GM19438 (cell line): ENCODE results near the gene GRAMD4.

Experiments
- ATAC-seq: cut with Tn5 transposase; IDR thresholded peaks from one replicate; pipeline ENCODE4 v1.9.1; 2021; ENCODE audit warnings: low read depth; ENCODE audit not compliant: unreplicated experiment

The GRAMD4 gene

DNA sequence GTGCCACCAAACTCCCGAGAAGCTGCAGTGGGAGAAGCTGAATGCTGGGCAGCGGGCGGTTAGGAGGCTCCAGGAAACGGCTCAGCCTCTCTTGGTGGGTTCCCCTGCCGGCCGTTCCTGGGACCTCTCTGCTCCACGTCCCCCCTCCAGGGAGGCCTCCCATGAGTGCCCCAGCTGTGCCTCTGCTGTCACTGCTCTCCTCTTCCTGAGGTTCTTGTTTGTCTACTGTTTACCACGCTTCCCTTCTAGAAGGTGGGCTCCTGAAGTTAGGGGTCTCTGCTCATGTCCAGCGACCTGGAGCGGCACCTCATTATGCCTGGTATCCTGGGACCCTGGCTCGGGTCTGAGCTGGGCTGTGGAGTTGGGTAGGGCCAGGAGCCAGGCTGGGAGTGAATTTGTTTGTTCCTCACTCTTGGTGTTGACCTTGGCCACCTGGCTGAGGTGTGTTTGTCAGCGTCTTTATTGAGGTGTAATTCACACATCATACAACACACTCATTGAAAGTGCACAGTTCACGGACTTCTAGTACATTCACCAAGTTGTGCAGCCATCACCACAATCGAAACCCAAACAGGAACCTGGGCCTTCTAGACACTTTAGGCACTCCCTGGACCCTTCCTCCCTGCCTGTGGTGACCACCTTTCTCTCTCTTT lies 37.8 kb upstream of the GRAMD4 start:
- no peak for ATAC-seq

DNA sequence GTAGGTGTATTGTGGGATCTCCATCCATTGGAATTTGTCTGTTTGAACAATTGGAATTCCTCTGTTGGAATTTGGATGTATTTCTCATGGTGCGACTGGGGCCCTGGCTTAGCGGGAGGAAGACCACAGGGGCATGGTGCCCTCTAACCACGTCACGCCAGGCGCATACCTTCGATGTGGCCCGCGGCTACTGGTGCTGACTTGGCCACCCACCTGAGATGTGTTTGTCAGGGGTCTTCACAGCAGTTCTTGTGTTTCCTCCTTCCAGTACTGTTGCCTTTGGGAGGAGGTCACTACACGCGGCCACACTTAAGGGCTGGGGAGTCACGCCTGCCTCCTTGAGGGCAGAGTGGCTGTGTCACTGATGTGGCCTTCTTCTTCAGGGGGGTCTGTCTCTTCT lies 36.6 kb upstream of the GRAMD4 start:
- ATAC-seq = no peak

DNA sequence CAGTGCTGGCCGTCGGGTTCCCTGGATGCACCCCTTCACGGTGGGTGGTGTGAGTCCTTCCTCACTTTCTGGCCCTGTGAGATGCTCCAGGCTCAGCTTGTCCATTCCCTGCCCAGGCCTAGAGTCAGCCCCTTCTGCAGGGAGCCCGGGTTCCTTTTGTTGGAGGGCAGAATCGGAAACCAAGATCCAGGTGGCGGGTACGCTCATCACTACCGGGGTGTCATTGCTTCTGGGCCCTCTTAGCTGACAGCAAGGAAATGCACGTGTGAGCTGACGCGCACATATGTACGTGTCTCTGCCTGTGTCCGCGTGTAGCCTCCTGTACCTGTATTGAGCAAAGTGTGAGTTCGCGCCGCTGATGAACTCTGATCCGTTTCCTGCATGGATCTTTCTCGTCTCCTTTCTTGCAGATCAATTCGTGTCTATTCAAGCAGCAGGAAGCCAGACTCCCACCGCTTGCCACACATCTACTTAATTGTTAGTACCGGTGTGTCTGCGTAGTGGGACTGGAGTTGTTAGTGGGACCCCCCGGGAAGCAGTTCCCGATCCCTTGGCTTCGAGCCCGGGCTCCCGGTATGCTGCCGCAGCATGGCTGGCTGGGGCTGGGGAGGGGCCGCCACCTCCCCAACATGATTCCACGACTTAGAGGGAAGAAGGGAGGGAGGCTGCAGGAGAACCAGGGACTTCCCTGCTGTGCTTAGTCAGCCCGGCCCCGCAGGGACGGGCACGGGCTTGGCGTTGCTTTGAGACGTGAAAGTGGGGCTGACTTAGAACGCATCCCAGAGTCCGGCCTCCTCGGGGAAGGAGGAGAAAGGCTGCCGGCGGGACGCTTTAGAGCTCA lies 35.9 kb upstream of the GRAMD4 start:
- ATAC-seq = no peak

DNA sequence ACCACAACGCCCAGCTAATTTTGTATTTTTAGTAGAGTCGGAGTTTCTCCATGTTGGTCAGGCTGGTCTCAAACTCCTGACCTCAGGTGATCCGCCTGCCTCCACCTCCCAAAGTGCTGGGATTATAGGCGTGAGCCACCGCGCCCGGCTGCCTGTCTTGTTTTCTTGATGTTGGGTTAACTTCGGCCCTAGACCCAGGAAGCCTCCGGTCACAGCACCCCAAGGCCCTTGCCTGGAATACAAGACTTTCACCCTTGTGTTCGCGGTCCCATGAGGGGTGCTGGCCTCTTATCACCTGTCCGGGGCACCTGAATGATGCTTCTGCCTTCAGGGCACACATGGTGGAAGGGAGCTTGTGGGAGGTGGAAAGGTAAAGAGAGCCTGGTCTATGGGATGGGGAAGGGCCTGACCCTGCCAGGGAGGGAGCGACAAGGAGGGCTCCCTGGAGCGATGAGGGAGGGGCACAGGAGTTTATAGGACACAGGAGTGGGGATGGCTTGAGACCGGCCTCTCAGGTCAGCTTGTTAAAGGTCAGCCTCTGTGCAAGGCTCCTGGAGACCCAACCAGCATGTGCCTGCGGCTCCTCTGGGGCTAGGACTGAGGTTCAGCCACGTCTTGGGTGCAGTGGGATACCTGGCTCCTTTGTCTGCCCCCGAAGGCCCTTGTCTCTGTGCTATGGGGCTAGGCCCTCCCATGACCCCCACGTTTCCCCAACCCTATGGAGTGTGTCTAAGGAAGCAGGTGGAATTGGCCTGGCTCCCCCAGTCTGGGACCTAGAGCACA lies 34.7 kb upstream of the GRAMD4 start:
- no peak for ATAC-seq

DNA sequence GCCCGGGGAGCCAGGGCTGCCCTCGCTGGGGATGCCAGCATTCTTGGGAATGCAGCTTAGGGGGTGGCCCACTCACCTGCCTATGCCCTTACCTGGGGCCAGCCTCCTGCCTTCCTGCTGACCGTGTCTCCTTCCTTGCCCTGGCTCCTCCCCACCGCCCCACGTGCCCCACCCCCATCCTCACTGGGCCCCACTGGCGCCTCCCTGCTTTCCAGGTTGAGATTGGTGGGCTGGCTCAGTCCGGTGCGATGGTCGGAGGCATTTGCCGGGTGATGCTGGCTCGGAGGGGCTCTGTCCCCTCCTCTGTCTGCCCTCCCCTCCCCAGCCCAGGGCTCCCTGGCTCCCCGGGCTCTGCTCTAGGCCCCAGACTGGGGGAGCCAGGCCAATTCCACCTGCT lies 34.1 kb upstream of the GRAMD4 start:
- ATAC-seq = no peak

DNA sequence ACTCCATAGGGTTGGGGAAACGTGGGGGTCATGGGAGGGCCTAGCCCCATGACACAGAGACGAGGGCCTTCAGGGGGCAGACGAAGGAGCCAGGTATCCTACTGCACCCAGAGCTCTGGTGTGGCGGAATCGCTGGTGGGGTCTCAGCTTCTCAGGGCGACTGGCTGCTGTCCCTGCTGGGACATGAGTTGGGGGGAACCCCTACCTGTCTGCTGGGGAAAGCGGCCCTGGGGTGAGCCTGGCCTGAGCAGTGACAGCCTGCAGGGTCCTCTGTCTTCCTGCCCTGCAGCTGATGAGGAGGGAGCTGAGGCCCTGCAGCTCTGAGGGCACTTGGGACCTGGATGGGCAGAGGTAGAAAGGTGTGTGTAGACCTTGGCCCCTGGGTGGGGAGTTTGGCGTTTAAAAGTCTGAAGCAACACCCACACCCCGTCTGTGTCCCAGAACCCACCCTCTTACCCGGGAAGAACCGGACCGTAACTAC lies 33.6 kb upstream of the GRAMD4 start:
- ATAC-seq = no peak

DNA sequence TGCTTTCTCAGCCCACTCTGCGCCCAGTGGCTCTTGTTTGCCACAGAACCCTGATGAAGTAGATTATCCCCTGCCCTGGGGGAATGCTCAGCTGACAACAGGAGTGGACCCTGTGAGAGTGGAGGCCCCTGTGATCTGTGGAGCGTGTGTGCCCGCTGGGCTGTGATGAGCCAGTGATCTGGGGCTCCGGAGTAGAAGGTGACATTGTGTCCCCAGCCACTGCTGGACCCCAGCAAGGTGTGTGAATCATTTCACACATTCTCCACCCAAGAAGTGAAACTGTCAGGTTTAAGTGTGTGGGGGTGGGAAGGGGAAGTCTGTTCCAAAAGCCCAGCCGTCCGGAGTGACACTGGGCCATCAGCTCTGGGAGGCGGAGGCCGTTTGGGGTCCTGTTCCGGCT lies 33.1 kb upstream of the GRAMD4 start:
- ATAC-seq = peak; percentile 31

DNA sequence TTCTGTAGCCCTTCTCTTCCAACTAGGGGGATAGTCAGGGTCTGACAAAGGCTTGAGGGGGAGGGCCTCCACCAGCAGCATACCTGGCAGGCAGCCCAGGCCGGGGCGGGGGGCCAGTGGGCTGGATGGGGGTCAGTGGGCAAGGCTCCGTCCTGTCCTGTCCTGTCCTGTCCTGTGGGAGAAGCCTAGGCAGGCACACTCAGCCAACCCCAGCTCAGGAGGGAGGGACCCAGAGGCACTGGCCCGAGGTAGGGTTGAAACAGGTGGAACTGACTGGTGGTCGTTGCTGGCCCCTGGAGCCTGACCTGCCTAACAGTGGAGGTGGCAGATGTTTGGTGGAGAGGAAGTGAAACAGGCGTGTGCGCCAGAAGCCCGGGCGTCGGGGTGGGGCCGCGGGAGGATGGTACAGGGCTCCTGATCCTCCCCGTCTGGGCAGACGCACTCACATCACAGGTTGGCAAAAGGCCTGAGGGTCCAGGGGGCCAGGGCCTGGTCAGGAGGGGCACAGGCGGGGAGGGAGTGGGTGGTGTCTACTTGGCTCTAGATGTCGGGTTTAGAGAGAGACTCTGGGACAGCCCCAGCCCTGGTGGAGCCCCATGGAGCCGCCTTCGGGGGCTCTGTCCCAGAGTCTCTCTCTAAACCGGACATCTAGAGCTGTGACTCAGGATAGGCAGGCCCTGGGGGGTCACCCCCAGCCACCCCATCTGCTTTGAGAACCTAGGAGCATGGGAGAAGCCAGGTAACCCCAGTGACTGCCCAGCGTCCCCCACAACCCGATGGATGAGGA lies 32.5 kb upstream of the GRAMD4 start:
- ATAC-seq = peak; percentile 55

DNA sequence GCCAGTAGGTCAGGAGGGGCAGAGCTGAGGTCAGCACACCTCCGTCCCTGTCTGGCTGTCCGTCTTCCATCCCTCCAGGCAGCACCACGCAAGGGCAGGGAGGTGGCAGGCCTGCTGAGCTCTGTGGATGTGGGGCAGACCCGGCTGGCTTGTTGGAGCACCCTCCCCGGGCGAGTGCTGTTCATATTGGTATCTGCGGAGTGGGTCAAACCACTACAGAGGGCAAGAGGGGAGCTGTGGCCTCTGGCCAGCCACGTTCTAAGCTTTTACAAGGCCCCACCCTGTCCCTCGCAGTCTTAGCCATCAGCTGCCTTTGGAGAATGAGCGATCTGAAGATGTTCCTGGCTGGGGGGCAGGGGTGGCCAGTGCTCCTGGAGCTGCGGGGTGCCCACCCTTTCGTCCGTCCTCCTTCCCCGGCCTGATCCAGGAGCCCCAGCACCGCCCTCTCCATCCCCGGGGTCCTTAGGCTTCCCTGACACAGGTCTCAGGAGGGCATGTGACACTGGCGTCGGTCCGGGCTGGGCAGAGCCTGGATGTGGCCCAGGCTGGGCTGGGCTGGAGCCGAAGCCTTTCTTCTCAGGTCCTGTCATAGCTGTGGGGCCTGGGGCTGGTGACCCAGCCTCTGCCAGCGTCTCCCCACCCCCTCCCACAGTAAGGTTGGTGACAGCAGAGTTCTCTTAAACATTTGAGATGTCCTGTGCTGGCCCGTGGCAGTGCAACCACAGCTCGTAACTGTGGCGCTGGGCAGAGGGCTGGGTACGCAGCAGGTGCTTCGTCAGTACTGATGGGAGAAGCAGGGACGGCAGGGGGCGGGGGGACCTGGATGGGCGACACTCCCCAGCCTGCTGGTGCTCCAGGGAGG lies 31.7 kb upstream of the GRAMD4 start:
- ATAC-seq = no peak

DNA sequence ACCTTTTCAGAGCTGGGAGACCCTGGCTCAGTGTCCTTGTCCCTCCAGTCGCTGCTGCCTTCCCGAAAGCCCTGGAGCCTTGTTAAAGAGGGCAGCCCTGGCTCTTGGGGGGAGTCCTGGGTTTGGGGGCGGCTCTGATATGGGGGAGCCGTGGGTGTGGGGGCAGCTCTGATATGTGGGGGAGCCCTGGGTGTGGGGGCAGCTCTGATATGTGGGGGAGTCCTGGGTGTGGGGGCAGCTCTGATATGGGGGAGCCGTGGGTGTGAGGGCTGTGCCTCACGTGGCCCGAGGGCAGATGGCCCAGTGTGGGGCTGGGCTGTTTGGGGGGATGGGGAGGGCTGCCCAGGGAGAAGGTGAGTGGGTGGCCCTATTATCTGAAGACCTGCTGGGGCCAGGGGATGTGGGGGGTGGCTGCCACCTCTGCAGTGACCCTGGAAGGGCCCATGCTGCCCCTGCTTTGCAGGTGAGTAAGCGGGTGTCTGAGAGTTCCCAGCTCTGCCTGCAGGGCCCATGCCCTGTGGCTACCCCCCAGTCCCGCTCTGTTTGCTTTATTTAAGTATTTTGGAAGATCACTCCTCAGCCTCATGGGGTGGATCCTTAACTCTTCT lies 30.9 kb upstream of the GRAMD4 start:
- ATAC-seq = no peak

DNA sequence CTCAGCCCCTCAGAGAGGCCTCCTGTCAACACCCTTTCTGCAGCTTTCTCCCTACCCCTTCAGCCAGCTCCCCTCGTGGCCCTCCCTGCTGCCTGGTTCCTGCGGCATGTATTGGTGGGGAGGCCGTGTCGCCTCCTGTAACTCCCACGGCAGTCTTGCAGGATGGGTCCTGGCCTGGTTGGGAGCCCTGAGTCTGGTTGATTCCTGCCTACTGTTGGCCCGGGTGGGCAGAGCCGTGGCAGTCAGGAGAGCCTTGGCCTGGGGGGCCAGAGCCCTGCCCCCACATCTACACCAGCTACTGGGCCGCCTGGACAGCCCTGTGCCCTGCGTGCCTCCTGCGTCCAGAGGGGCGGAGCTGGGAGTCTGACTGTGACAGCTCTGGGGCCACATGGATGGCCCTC lies 30.3 kb upstream of the GRAMD4 start:
- ATAC-seq = no peak

DNA sequence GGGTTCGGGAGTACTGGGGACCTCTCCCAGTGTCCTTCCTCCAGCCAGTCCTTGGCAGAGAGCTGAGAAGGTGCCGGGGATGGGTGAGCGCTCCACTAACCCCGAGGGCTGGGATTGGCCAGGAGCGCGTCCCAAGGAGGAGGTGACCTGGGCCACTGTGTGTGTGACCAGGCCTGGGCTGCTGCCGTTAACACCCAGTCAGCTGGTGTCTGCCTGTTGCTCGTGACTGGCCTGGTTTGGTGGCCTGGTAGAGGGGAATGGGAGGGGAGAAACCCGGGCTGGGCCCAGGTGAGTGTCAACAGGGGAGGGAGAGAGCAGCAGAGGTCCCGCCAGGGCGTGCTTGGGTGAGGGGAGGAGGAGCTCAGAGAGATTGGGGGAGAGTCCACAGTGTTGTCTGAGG lies 29.9 kb upstream of the GRAMD4 start:
- no peak for ATAC-seq

DNA sequence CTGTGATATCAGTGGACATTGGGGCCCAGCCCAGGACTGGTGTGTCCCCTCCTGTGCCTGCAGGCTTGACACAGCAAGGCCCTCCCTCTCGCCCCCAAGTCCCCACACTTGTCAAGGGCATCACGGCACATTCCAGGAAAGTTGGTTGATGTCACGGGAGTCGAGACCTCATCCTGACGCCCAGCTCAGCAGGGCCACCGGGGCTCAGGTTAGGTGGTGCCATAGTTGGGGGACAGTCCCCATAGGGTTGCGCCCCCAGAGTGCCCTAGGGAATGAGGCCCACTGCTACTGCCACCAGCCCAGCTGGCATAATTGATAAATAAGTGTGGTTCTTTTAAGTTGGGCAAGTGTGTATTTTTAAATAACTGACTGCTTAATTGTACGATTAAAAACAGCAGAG lies 28.3 kb upstream of the GRAMD4 start:
- no peak for ATAC-seq

DNA sequence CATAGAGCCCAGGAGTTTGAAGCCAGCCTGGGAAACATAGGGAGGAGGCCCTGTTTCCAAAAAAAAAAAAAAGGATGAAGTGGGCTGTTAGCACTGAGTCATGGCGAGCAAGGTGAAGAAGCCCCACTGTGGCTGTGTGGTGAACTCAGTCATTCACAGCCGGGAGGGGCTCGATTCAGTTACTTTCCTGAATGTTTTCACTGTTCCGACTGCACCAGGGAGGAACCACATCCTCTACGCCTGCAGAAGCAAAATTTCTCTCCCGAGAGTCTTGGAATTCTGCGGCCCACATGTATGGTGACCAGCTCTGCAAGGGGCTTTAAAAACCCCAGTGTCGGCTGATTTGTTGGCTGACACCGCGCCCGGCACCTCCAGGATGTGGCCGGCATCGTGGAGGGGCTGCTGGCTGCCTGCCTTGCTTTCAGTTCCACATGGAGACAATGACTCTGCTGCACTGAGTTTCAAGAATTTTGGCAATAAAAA lies 27.8 kb upstream of the GRAMD4 start:
- ATAC-seq = peak; percentile 53

DNA sequence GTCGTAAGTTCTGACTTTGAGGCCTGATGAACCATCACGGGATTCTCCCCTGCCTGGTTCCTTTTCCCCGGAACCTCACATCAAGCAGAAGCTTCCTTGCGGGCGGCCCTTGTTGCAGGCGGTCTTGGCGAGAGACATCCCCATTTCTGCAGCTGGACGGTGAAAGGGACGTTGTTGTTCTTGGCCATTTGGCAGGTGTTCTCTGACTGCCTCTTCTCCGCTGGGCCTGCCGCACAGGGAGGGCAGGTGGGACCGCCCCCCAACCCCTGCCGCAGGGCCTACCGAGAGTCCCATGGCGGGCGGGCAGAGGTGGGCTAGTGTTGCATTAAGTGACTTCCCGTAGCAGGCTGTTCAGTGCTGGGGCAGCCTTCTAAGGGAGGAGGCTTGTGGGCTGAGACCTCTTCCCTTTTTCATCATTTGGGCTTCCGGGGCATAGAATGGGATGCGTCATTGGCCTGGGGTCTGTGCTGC lies 26.9 kb upstream of the GRAMD4 start:
- no peak for ATAC-seq

DNA sequence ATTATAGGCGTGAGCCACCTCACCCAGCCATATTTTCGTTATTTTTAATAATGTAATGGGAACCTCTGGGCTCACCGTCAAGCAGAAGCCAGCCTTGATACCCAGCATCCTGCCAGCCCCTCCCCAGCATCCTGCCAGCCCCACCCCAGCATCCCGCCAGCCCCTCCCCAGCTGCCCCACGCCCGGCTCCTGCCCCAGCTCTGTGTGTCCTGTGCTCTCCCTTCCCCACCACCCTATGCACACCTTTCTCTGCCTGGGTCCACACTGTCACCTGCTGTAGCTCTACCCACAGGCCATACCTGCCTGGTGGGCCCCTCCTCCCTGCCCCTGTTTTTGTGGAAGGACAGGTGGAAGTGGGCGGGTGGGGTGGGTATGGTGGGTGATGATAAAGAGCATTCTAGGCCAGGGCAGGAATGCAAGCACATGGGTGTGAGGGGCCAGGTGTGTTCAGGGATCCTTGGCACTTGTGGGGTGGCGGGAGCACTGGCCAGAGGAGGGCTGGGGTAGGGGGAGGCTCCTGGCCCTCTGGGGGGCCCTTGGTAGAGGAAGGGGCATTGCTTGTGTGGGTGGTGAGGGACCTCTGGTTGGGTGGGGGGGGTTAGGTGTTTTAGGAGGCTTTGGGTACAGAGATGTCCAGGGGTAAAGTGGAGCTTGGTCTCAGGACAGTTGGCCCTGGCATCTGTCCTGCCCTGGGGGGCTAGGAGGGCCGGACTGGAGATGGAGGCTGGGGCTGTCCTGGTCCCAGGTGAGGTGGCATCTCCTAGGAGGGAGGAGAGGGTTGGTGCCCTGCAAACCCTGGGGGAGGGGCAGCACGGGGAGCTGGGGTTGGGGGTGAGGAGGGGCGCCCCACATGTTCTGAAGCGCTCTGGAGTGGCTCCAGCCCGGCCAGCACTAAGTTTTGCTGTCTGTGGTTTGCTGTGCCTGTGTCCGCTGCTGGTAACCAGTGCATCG lies 25.9 kb upstream of the GRAMD4 start:
- ATAC-seq = no peak

DNA sequence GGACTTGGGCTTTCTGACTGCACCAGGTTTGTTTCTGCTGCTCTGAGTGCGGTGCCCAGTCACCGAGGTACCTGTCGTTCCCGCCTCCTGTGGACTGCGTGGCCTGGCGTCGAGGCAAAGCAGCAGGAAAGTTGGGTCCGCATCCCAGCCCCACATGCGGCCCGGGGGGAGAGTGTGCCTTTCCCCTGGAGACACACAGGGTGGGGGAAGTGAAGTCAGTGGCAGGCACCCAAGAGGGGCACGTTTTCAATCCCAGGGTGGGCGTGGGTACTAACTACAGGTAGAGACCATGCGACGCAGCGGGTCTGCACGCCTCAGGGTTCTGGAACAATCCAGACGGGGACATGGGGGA lies 25.3 kb upstream of the GRAMD4 start:
- ATAC-seq = no peak

DNA sequence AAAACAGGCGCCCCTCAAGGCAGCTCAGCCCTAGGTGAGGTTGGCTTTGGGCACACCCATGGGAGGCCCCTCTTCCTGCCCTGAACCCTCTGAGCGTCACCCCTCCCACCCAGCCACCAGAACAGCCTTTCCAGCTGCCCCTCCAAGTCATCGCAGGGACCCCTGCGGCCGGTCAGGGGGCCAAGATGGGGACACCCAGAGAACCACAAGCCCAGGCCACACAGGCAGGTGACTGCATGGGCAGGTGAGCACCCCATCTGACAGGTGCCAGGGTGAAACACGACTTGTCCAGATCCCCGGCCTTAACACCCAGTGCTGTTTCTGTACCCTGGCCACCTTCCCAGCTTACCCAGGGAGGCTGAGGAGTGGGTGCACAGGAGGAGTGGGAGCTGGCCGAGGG lies 24.6 kb upstream of the GRAMD4 start:
- no peak for ATAC-seq
